GM21381 (cell line): ENCODE data around the gene ZCCHC24.
"Not testable (repeated sequence)": the region's sequence is repeated elsewhere in the genome, so short reads cannot be mapped to it uniquely, and the experiment has no call there.

Source experiments
- ATAC-seq: cut with Tn5 transposase; IDR thresholded peaks from one replicate; pipeline ENCODE4 v1.9.1; 2021; ENCODE audit warnings: mild to moderate bottlenecking, moderate library complexity; ENCODE audit not compliant: unreplicated experiment

Gene ZCCHC24

DNA sequence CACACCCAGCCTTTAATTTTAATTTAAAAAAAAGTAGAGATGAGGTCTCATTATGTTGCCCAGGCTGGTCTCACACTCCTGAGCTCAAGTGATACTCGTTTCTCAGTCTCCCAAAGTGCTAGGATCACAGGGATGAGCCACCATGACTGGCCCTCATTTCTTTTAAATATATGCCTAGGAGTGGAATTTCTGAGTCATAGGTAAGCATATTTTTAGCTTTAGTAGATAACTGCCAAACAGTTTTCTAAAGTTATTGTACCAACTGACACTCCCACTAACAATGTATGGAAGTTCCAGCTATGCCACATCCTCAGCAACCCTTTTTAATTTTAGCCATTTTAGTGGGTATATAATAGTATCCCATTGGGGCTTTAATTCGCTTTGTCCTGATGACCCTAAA lies 111.9 kb downstream of the ZCCHC24 start:
- no peak for ATAC-seq

GRCh38 chr10:79332610-79333315 lies 112.7 kb downstream of the ZCCHC24 start:
- ATAC-seq: not testable (repeated sequence)
